Neural progenitor cell (in vitro differentiated cells): ENCODE measurements around the gene FRAS1. TPM values are rescaled to one million over a fixed set of nuclear protein-coding genes. Genes with fewer than 3 reads are reported as not detected.

Experiments used
- DNase-seq: peaks from one replicate; pipeline ENCODE4 v3.0.0-alpha.2; 2016; ENCODE audit warnings: low spot score
- H2AFZ ChIP-seq: fragments of 200-600 bp; sonication (generic); replicated peaks from 2 replicates; pipeline ENCODE4 v1.6.1; 2016; ENCODE audit warnings: antibody characterized with exemption
- H3F3A ChIP-seq: fragments of 200-600 bp; sonication (generic); 2 replicates; pipeline ENCODE4 v1.6.1; 2016; ENCODE audit warnings: antibody characterized with exemption, low read depth
- H3K27ac ChIP-seq: fragments of 200-600 bp; sonication (generic); 2 replicates; pipeline ENCODE4 v1.5.1; 2016; ENCODE audit warnings: mild to moderate bottlenecking
- H3K27me3 ChIP-seq: fragments of 200-600 bp; sonication (generic); 2 replicates; pipeline ENCODE4 v1.6.1; 2016; ENCODE audit warnings: mild to moderate bottlenecking, moderate library complexity
- H3K36me3 ChIP-seq: fragments of 200-600 bp; sonication (generic); 2 replicates; pipeline ENCODE4 v1.5.1; 2016
- H3K4me1 ChIP-seq: fragments of 200-600 bp; sonication (generic); 2 replicates; pipeline ENCODE4 v1.6.1; 2016; ENCODE audit warnings: mixed run types
- H3K4me2 ChIP-seq: fragments of 200-600 bp; sonication (generic); 2 replicates; pipeline ENCODE4 v1.6.1; 2016
- H3K4me3 ChIP-seq: fragments of 200-600 bp; sonication (generic); 2 replicates; pipeline ENCODE4 v1.5.1; 2016
- H3K79me2 ChIP-seq: fragments of 200-600 bp; sonication (generic); 2 replicates; pipeline ENCODE4 v1.6.1; 2016; ENCODE audit warnings: low read depth
- H3K9ac ChIP-seq: fragments of 200-600 bp; sonication (generic); 2 replicates; pipeline ENCODE4 v1.6.1; 2016
- H3K9me3 ChIP-seq: fragments of 200-600 bp; sonication (generic); 2 replicates; pipeline ENCODE4 v1.5.1; 2016; ENCODE audit warnings: low read depth
- H4K20me1 ChIP-seq: fragments of 200-600 bp; sonication (generic); 2 replicates; pipeline ENCODE4 v1.6.1; 2016; ENCODE audit warnings: low read depth
- H3K27ac Mint-ChIP-seq: 3 replicates; pipeline ENCODE4 v1.8.0; 2021; ENCODE audit warnings: mixed read lengths
- H3K27me3 Mint-ChIP-seq: 2 replicates; pipeline ENCODE4 v1.8.0; 2022; ENCODE audit warnings: low read depth, mild to moderate bottlenecking, inconsistent platforms, moderate library complexity, mixed read lengths; ENCODE audit not compliant: insufficient read depth
- H3K36me3 Mint-ChIP-seq: 3 replicates; pipeline ENCODE4 v1.8.0; 2021; ENCODE audit warnings: mixed read lengths
- H3K4me1 Mint-ChIP-seq: 3 replicates; pipeline ENCODE4 v1.8.0; 2021; ENCODE audit warnings: mixed read lengths
- H3K4me3 Mint-ChIP-seq: 3 replicates; pipeline ENCODE4 v1.8.0; 2021; ENCODE audit warnings: mild to moderate bottlenecking, moderate library complexity, mixed read lengths
- H3K9me3 Mint-ChIP-seq: 3 replicates; pipeline ENCODE4 v1.8.0; 2020; ENCODE audit warnings: mixed read lengths
- CTCF ChIP-seq: fragments of 200-600 bp; sonication (generic); IDR thresholded peaks from 2 replicates; pipeline ENCODE4 v1.5.1; 2017; ENCODE audit warnings: antibody characterized with exemption, mild to moderate bottlenecking
- EZH2 ChIP-seq: fragments of 200-600 bp; sonication (generic); IDR thresholded peaks from 2 replicates; pipeline ENCODE4 v1.6.1; 2017; ENCODE audit warnings: antibody characterized with exemption, mild to moderate bottlenecking, moderate library complexity
- EZH2phosphoT487 ChIP-seq: fragments of 200-600 bp; sonication (generic); IDR thresholded peaks from 2 replicates; pipeline ENCODE4 v1.6.1; 2017; ENCODE audit warnings: antibody characterized with exemption
- total RNA-seq: library from RNA; depleted of rRNA; stranded (reverse); fragments of >200 nt; gene quantifications from 2 replicates; pipeline ENCODE4 v1.2.3, GENCODE V29; 2015; ENCODE audit warnings: low replicate concordance

FRAS1 gene
- total RNA-seq, 1 donor from 2014 or later, result 21.3 TPM

DNA sequence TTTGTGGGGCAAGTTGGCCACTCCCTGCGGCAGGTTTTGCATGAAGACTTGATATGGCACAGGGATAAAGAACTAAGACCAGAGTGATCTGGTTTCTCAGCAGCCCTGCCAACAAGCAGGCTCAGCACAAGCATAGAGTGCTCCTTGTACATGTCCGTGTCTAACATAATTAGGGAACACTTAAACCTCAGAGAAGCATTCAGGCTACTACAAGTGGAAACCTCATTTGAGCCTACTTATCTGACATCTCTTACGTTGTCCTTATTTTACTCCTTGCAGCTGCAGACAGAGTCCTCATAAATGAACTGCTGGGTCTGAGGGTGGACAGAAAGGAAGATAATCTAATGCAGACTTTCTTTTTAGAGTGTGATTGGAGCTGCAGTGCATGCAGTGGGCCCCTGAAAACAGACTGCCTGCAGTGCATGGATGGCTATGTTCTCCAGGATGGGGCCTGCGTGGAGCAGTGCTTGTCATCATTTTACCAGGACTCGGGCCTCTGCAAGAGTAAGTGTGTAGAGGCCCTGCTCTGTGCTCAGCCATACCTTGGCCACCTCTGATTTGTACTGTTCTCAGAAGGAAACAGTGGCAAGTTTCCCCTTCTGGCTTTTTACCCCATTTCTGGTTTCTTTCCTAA is 315.3 kb downstream of the FRAS1 start:
- Histone ChIP-seq H3K79me2 (no peaks in the 10 kb centered on the region), H3K36me3 (no peaks in the 10 kb centered on the region), H3F3A (peaks cover 5% of the 10 kb centered on the region), H3K27ac (no peak overlapping the region), H3K4me2 (no peak overlapping the region), H4K20me1 (no peaks in the 10 kb centered on the region), H3K9me3 (no peaks in the 10 kb centered on the region), H2AFZ (no peak overlapping the region), H3K4me1 (peaks cover 23% of the 10 kb centered on the region), H3K27me3 (no peaks in the 10 kb centered on the region), H3K9ac (no peak overlapping the region), H3K4me3 (no peak overlapping the region)
- no peak for DNase-seq
- Mint-ChIP-seq H3K4me3 (no peak overlapping the region), H3K9me3 (no peaks in the 10 kb centered on the region), H3K27me3 (no peaks in the 10 kb centered on the region), H3K36me3 (peaks cover 8% of the 10 kb centered on the region), H3K27ac (no peak overlapping the region), H3K4me1 (peaks cover 34% of the 10 kb centered on the region)
- no peak for TF ChIP-seq EZH2
- no peak for TF ChIP-seq CTCF
- no peak for TF ChIP-seq EZH2phosphoT487

- no peak overlapping the region for H2AFZ ChIP-seq
- H4K20me1 ChIP-seq, result no peaks in the 10 kb centered on the region
- H3K79me2 ChIP-seq, result no peaks in the 10 kb centered on the region
- no peak overlapping the region for H3K4me3 ChIP-seq
- Mint-ChIP-seq H3K4me3 (no peak overlapping the region), H3K36me3 (peaks cover 21% of the 10 kb centered on the region), H3K4me1 (peaks cover 5% of the 10 kb centered on the region), H3K9me3 (no peaks in the 10 kb centered on the region), H3K27me3 (no peaks in the 10 kb centered on the region), H3K27ac (no peak overlapping the region)
- TF ChIP-seq EZH2, result no peak
- no peak for TF ChIP-seq EZH2phosphoT487
- TF ChIP-seq CTCF, result no peak
- H3K27me3 ChIP-seq, result no peaks in the 10 kb centered on the region
- H3K9me3 ChIP-seq, result no peaks in the 10 kb centered on the region
- H3F3A ChIP-seq, result no peaks in the 10 kb centered on the region
- no peaks in the 10 kb centered on the region for H3K4me1 ChIP-seq
- H3K36me3 ChIP-seq, result no peaks in the 10 kb centered on the region
- H3K4me2 ChIP-seq, result no peak overlapping the region
- H3K27ac ChIP-seq, result no peak overlapping the region
- no peak overlapping the region for H3K9ac ChIP-seq
- no peak for DNase-seq
Measured at GRCh38 chr4:78377555-78377954, 320.4 kb downstream of the FRAS1 start.

DNA sequence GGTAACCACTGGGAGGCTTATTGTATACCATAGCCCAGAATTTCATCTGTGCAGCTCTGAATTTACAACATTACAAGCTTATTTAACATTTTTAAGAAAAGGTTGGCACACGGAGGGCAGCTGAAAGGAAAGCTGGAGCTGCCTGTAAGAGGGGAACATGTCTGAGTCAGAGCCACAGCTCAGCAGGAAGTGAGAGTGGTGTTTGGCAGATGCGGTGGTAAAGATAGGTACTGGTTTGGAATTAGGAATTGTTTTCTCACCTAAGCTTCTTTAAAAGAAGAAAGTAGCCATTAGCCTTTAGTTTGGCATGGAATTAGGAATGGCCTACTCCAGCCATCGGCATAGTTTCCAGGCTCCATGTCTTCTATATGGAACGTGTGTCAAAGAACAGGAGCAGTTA is 321.9 kb downstream of the FRAS1 start:
- no peaks in the 10 kb centered on the region for H3K4me1 Mint-ChIP-seq
- TF ChIP-seq EZH2 (no peak), EZH2phosphoT487 (no peak), CTCF (no peak)
- no peaks in the 10 kb centered on the region for H3F3A ChIP-seq

More for the DNA sequence above, 321.9 kb downstream of the FRAS1 start:
- no peak for DNase-seq
- H3K9me3 ChIP-seq, result no peaks in the 10 kb centered on the region
- no peak overlapping the region for H3K27ac Mint-ChIP-seq
- H3K27ac ChIP-seq, result no peak overlapping the region
- no peaks in the 10 kb centered on the region for H3K4me1 ChIP-seq
- no peaks in the 10 kb centered on the region for H3K9me3 Mint-ChIP-seq
- no peaks in the 10 kb centered on the region for H3K36me3 ChIP-seq
- H3K4me2 ChIP-seq, result no peak overlapping the region
- no peak overlapping the region for H2AFZ ChIP-seq
- H3K27me3 Mint-ChIP-seq, result no peaks in the 10 kb centered on the region
- H3K9ac ChIP-seq, result no peak overlapping the region
- no peak overlapping the region for H3K4me3 ChIP-seq
- no peak overlapping the region for H3K4me3 Mint-ChIP-seq
- peaks cover 21% of the 10 kb centered on the region for H3K36me3 Mint-ChIP-seq
- no peaks in the 10 kb centered on the region for H3K27me3 ChIP-seq
- no peaks in the 10 kb centered on the region for H4K20me1 ChIP-seq
- no peaks in the 10 kb centered on the region for H3K79me2 ChIP-seq
